ENCODE data around the gene ZFYVE19. TPM values are rescaled to one million over a fixed set of nuclear protein-coding genes. Genes with fewer than 3 reads are reported as not detected.

ZFYVE19 gene
- total and polyA plus RNA-seq, 2 experiments from 2014 or later, result 8.5 to 22.7 TPM

- no peak overlapping the region for H3K4me3 ChIP-seq
- no peaks in the 10 kb centered on the region for H4K20me1 ChIP-seq (replicated peaks; ENCODE audit: insufficient read depth)
- no peak overlapping the region for H3K4me2 ChIP-seq
- no peaks in the 10 kb centered on the region for H3K79me2 ChIP-seq (replicated peaks; ENCODE audit: insufficient read depth)
- TF ChIP-seq STAT1 (IDR thresholded peaks at IDR 0.05; ENCODE audit: unreplicated experiment) (no peak), NANOG (IDR thresholded peaks at IDR 0.05; ENCODE audit: borderline replicate concordance) (no peak), ZNF462 (CRISPR knock-in tag; IDR thresholded peaks at IDR 0.05) (no peak), ZNF114 (CRISPR knock-in tag; IDR thresholded peaks at IDR 0.05) (no peak), REST (IDR thresholded peaks at IDR 0.05; ENCODE audit: unreplicated experiment) (no peak), JUNB (IDR thresholded peaks at IDR 0.05; ENCODE audit: unreplicated experiment) (no peak), POLR2AphosphoS5 (IDR thresholded peaks at IDR 0.05; ENCODE audit: low read depth) (no peak)
- H3K27ac ChIP-seq (ENCODE audit: low read depth), result no peak overlapping the region
- Mint-ChIP-seq H3K36me3 (ENCODE audit: low read depth) (no peaks in the 10 kb centered on the region), H3K4me3 (no peak overlapping the region), H3K4me1 (peaks cover 2% of the 10 kb centered on the region; the same call in 1 of the 3 replicates), H3K9me3 (no peaks in the 10 kb centered on the region), H3K27me3 (ENCODE audit: insufficient read depth, low read depth, poor library complexity) (peaks cover 4% of the 10 kb centered on the region), H3K27ac (no peak overlapping the region)
- H3K9me2 ChIP-seq (ENCODE audit: insufficient read depth), result no peaks in the 10 kb centered on the region
- no peaks in the 10 kb centered on the region for H3K27me3 ChIP-seq (ENCODE audit: insufficient read depth)
- H3K36me3 ChIP-seq (ENCODE audit: insufficient read depth), result no peaks in the 10 kb centered on the region
- no peaks in the 10 kb centered on the region for H3F3A ChIP-seq (replicated peaks; ENCODE audit: low read depth)
- DNase-seq (ENCODE audit: low spot score) (no peak), ATAC-seq (no peak)
- no peaks in the 10 kb centered on the region for H3K4me1 ChIP-seq (ENCODE audit: insufficient read depth)
- no peak overlapping the region for H2AFZ ChIP-seq
Observed at GRCh38 chr15:40825661-40826422, 19.0 kb downstream of the ZFYVE19 start.
